T-helper 17 cell (primary cell): Measurements from ENCODE around the gene FBLN2. TPM values are rescaled to one million over a fixed set of nuclear protein-coding genes. Genes with fewer than 3 reads are reported as not detected.

Source experiments
- ATAC-seq: fragments of 150-1000 bp; cut with Tn5 transposase; 2 replicates; pipeline ENCODE4 v1.10.0; 2021; ENCODE audit warnings: mild to moderate bottlenecking, moderate library complexity
- DNase-seq, 3 donors: peaks; one replicate each; pipeline versions ENCODE4 v3.0.0 to v3.0.0-alpha.2; 2020 to 2021
- H3K9me3 ChIP-seq: one replicate; pipeline ENCODE4 v1.7.0; 2013; ENCODE audit warnings: low read length, mild to moderate bottlenecking; ENCODE audit not compliant: control insufficient read depth, poor library complexity, severe bottlenecking
- H3K27ac Mint-ChIP-seq: one replicate; pipeline ENCODE4 v1.8.0; 2022; ENCODE audit warnings: mild to moderate bottlenecking, moderate library complexity, mixed read lengths
- H3K27me3 Mint-ChIP-seq: one replicate; pipeline ENCODE4 v1.8.0; 2022; ENCODE audit warnings: mixed read lengths
- H3K36me3 Mint-ChIP-seq: one replicate; pipeline ENCODE4 v1.8.0; 2022; ENCODE audit warnings: low read depth, mixed read lengths
- H3K4me1 Mint-ChIP-seq: one replicate; pipeline ENCODE4 v1.8.0; 2022; ENCODE audit warnings: mild to moderate bottlenecking, mixed read lengths
- H3K4me3 Mint-ChIP-seq: one replicate; pipeline ENCODE4 v1.8.0; 2022; ENCODE audit warnings: mild to moderate bottlenecking, moderate library complexity, mixed read lengths
- total RNA-seq, 4 donors: library from RNA in 2 of 4; stranded (reverse) in 2 of 4; gene quantifications; one replicate each; pipeline ENCODE4 v1.2.3 and lab custom pipeline; 2022 to 2026

FBLN2 gene
- total RNA-seq, 2 donors from 2014 or later: 1.5 TPM; not detected in 1

- Mint-ChIP-seq H3K36me3 (no peaks in the 10 kb centered on the region), H3K4me1 (peaks cover 7% of the 10 kb centered on the region), H3K27ac (no peak overlapping the region), H3K4me3 (no peak overlapping the region), H3K27me3 (peaks cover 11% of the 10 kb centered on the region)
- ATAC-seq: no peak
- H3K9me3 ChIP-seq: no peaks in the 10 kb centered on the region
- no peak for DNase-seq
Observed at GRCh38 chr3:13583251-13584180, 34.6 kb downstream of the FBLN2 start.

GRCh38 chr3:13584427-13584891 is 35.5 kb downstream of the FBLN2 start:
- Mint-ChIP-seq H3K36me3 (no peaks in the 10 kb centered on the region), H3K27me3 (peaks cover 11% of the 10 kb centered on the region), H3K4me1 (peaks cover 7% of the 10 kb centered on the region), H3K4me3 (no peak overlapping the region), H3K27ac (no peak overlapping the region)
- DNase-seq (no peak), ATAC-seq (no peak)
- no peaks in the 10 kb centered on the region for H3K9me3 ChIP-seq

GRCh38 chr3:13584901-13585300 is 36.0 kb downstream of the FBLN2 start:
- DNase-seq: no peak
- no peak overlapping the region for H3K4me3 Mint-ChIP-seq
- no peak for ATAC-seq
- H3K27me3 Mint-ChIP-seq: peaks cover 10% of the 10 kb centered on the region
- peaks cover 7% of the 10 kb centered on the region for H3K4me1 Mint-ChIP-seq
- H3K36me3 Mint-ChIP-seq: no peaks in the 10 kb centered on the region
- H3K9me3 ChIP-seq: no peaks in the 10 kb centered on the region
- H3K27ac Mint-ChIP-seq: no peak overlapping the region

- DNase-seq (no peak), ATAC-seq (no peak)
- Mint-ChIP-seq H3K4me3 (no peak overlapping the region), H3K36me3 (no peaks in the 10 kb centered on the region), H3K27ac (no peak overlapping the region), H3K4me1 (peaks cover 2% of the 10 kb centered on the region), H3K27me3 (no peaks in the 10 kb centered on the region)
- no peaks in the 10 kb centered on the region for H3K9me3 ChIP-seq
Observed at GRCh38 chr3:13587442-13587841, 38.5 kb downstream of the FBLN2 start.

GRCh38 chr3:13588221-13588701 is 39.3 kb downstream of the FBLN2 start:
- no peak overlapping the region for H3K27ac Mint-ChIP-seq
- no peak overlapping the region for H3K4me3 Mint-ChIP-seq
- no peaks in the 10 kb centered on the region for H3K4me1 Mint-ChIP-seq
- ATAC-seq (no peak), DNase-seq (no peak)
- no peaks in the 10 kb centered on the region for H3K9me3 ChIP-seq
- no peaks in the 10 kb centered on the region for H3K27me3 Mint-ChIP-seq
- no peaks in the 10 kb centered on the region for H3K36me3 Mint-ChIP-seq

- DNase-seq (no peak), ATAC-seq (no peak)
- H3K36me3 Mint-ChIP-seq: no peaks in the 10 kb centered on the region
- H3K4me3 Mint-ChIP-seq: no peak overlapping the region
- H3K27me3 Mint-ChIP-seq: peaks cover 2% of the 10 kb centered on the region
- no peaks in the 10 kb centered on the region for H3K4me1 Mint-ChIP-seq
- no peak overlapping the region for H3K27ac Mint-ChIP-seq
- no peaks in the 10 kb centered on the region for H3K9me3 ChIP-seq
Observed at GRCh38 chr3:13588993-13589392, 40.1 kb downstream of the FBLN2 start.

- no peaks in the 10 kb centered on the region for H3K36me3 Mint-ChIP-seq
- DNase-seq (no peak), ATAC-seq (no peak)
- H3K27ac Mint-ChIP-seq: no peak overlapping the region
- H3K4me1 Mint-ChIP-seq: no peaks in the 10 kb centered on the region
- no peak overlapping the region for H3K4me3 Mint-ChIP-seq
- H3K27me3 Mint-ChIP-seq: peaks cover 19% of the 10 kb centered on the region
- H3K9me3 ChIP-seq: no peaks in the 10 kb centered on the region
Observed at GRCh38 chr3:13590841-13591520, 42.1 kb downstream of the FBLN2 start.

- no peak overlapping the region for H3K4me3 Mint-ChIP-seq
- no peaks in the 10 kb centered on the region for H3K9me3 ChIP-seq
- H3K4me1 Mint-ChIP-seq: no peaks in the 10 kb centered on the region
- no peaks in the 10 kb centered on the region for H3K36me3 Mint-ChIP-seq
- H3K27ac Mint-ChIP-seq: no peak overlapping the region
- DNase-seq: no peak
- H3K27me3 Mint-ChIP-seq: peaks cover 40% of the 10 kb centered on the region
- no peak for ATAC-seq
Observed at GRCh38 chr3:13593615-13594014, 44.7 kb downstream of the FBLN2 start.

GRCh38 chr3:13594146-13594545 is 45.2 kb downstream of the FBLN2 start:
- no peak for ATAC-seq
- Mint-ChIP-seq H3K27me3 (peaks cover 46% of the 10 kb centered on the region), H3K4me3 (no peak overlapping the region), H3K36me3 (peaks cover under 1% of the 10 kb centered on the region), H3K27ac (no peak overlapping the region), H3K4me1 (no peaks in the 10 kb centered on the region)
- H3K9me3 ChIP-seq: no peaks in the 10 kb centered on the region
- no peak for DNase-seq

GRCh38 chr3:13594991-13595421 is 46.1 kb downstream of the FBLN2 start:
- DNase-seq: no peak
- H3K4me3 Mint-ChIP-seq: no peak overlapping the region
- H3K9me3 ChIP-seq: no peaks in the 10 kb centered on the region
- H3K27me3 Mint-ChIP-seq: peaks cover 54% of the 10 kb centered on the region
- no peak for ATAC-seq
- H3K4me1 Mint-ChIP-seq: no peaks in the 10 kb centered on the region
- peaks cover 2% of the 10 kb centered on the region for H3K36me3 Mint-ChIP-seq
- no peak overlapping the region for H3K27ac Mint-ChIP-seq

GRCh38 chr3:13595485-13595884 is 46.6 kb downstream of the FBLN2 start:
- no peaks in the 10 kb centered on the region for H3K9me3 ChIP-seq
- Mint-ChIP-seq H3K4me1 (no peaks in the 10 kb centered on the region), H3K27ac (no peak overlapping the region), H3K27me3 (peaks cover 56% of the 10 kb centered on the region), H3K4me3 (no peak overlapping the region), H3K36me3 (peaks cover 2% of the 10 kb centered on the region)
- ATAC-seq (no peak), DNase-seq (no peak)

GRCh38 chr3:13596426-13597205 is 47.7 kb downstream of the FBLN2 start:
- H3K27ac Mint-ChIP-seq: no peak overlapping the region
- H3K4me1 Mint-ChIP-seq: no peaks in the 10 kb centered on the region
- DNase-seq: no peak

GRCh38 chr3:13597661-13598060 is 48.7 kb downstream of the FBLN2 start:
- ATAC-seq: no peak
- DNase-seq: no peak
- no peak overlapping the region for H3K4me3 Mint-ChIP-seq
- no peaks in the 10 kb centered on the region for H3K9me3 ChIP-seq
- H3K4me1 Mint-ChIP-seq: no peaks in the 10 kb centered on the region
- H3K27me3 Mint-ChIP-seq: peaks cover 56% of the 10 kb centered on the region
- no peak overlapping the region for H3K27ac Mint-ChIP-seq
- peaks cover 2% of the 10 kb centered on the region for H3K36me3 Mint-ChIP-seq

More at GRCh38 chr3:13596426-13597205, 47.7 kb downstream of the FBLN2 start:
- Mint-ChIP-seq H3K36me3 (peaks cover 2% of the 10 kb centered on the region), H3K27me3 (peaks cover 56% of the 10 kb centered on the region), H3K4me3 (no peak overlapping the region)
- no peak for ATAC-seq
- H3K9me3 ChIP-seq: no peaks in the 10 kb centered on the region
